Neuronal stem cell (in vitro differentiated cells): ENCODE results near the gene SPIB.

ENCODE experiments used
- DNase-seq: peaks from one replicate; pipeline ENCODE4 v3.0.0-alpha.2; 2013; ENCODE audit warnings: low spot score
- H2AFZ ChIP-seq: one replicate; pipeline ENCODE4 v1.6.1; 2013; ENCODE audit warnings: mild to moderate bottlenecking, low read length, inconsistent platforms
- H2AK5ac ChIP-seq: 2 replicates; pipeline ENCODE4 v1.6.1; 2013; ENCODE audit warnings: low read depth, mild to moderate bottlenecking, inconsistent platforms, low read length, moderate library complexity, mixed read lengths
- H2BK120ac ChIP-seq: 2 replicates; pipeline ENCODE4 v1.6.1; 2013; ENCODE audit warnings: low read depth, mild to moderate bottlenecking, inconsistent platforms, low read length, moderate library complexity, mixed read lengths
- H2BK12ac ChIP-seq: one replicate; pipeline ENCODE4 v1.6.1; 2013; ENCODE audit warnings: low read length, inconsistent platforms
- H2BK15ac ChIP-seq: 2 replicates; pipeline ENCODE4 v1.6.1; 2013; ENCODE audit warnings: mild to moderate bottlenecking, low read length, inconsistent platforms, mixed read lengths
- H2BK5ac ChIP-seq: one replicate; pipeline ENCODE4 v1.6.1; 2013; ENCODE audit warnings: inconsistent platforms, mild to moderate bottlenecking, low read length, moderate library complexity
- H3K14ac ChIP-seq: one replicate; pipeline ENCODE4 v1.6.1; 2013; ENCODE audit warnings: low read length, inconsistent platforms
- H3K18ac ChIP-seq: 2 replicates; pipeline ENCODE4 v1.6.1; 2013; ENCODE audit warnings: low read length, inconsistent platforms
- H3K23ac ChIP-seq: 2 replicates; pipeline ENCODE4 v1.6.1; 2013; ENCODE audit warnings: low read depth, mild to moderate bottlenecking, mixed read lengths, low read length, inconsistent platforms; ENCODE audit not compliant: poor library complexity
- H3K27ac ChIP-seq: replicated peaks from 3 replicates; pipeline ENCODE4 v1.5.1; 2013; ENCODE audit warnings: low read length, inconsistent platforms
- H3K27me3 ChIP-seq, 3 experiments: 2 replicates each; pipeline ENCODE4 v1.6.1; 2013; ENCODE audit warnings: low read length in 3 of 3, mild to moderate bottlenecking in 2 of 3, inconsistent platforms in 1 of 3, low read depth in 1 of 3, mixed read lengths in 1 of 3, moderate library complexity in 1 of 3; ENCODE audit not compliant: control insufficient read depth in 3 of 3, insufficient read depth in 3 of 3
- H3K36me3 ChIP-seq, 2 donors: replicated peaks in 1 of 2; 2 replicates each; pipeline ENCODE4 v1.6.1; 2013; ENCODE audit warnings: low read length in 2 of 2; ENCODE audit not compliant: control insufficient read depth in 2 of 2, insufficient read depth in 2 of 2
- H3K4ac ChIP-seq: 2 replicates; pipeline ENCODE4 v1.6.1; 2013; ENCODE audit warnings: inconsistent platforms, mild to moderate bottlenecking, low read length, moderate library complexity
- H3K4me1 ChIP-seq, 2 donors: 1 replicate in 1 of 2; 2 replicates in 1 of 2; pipeline ENCODE4 v1.6.1; 2013; ENCODE audit warnings: low read length in 2 of 2, low read depth in 1 of 2; ENCODE audit not compliant: control insufficient read depth in 2 of 2, insufficient read depth in 1 of 2
- H3K4me2 ChIP-seq: one replicate; pipeline ENCODE4 v1.6.1; 2013; ENCODE audit warnings: mild to moderate bottlenecking, low read length, inconsistent platforms; ENCODE audit not compliant: insufficient read depth, poor library complexity, severe bottlenecking
- H3K4me3 ChIP-seq, 2 donors: 2 replicates each; pipeline ENCODE4 v1.5.1; 2013; ENCODE audit warnings: low read length in 2 of 2, mild to moderate bottlenecking in 2 of 2, inconsistent platforms in 1 of 2, moderate library complexity in 1 of 2
- H3K79me1 ChIP-seq: one replicate; pipeline ENCODE4 v1.6.1; 2013; ENCODE audit warnings: low read depth, mild to moderate bottlenecking, inconsistent platforms, low read length, moderate library complexity
- H3K9ac ChIP-seq: one replicate; pipeline ENCODE4 v1.6.1; 2013; ENCODE audit warnings: mild to moderate bottlenecking, low read depth, low read length, inconsistent platforms; ENCODE audit not compliant: poor library complexity
- H3K9me3 ChIP-seq, 2 donors: replicated peaks in 1 of 2; 2 replicates each; pipeline versions ENCODE3 to v1.6.1; 2013; ENCODE audit warnings: low read length in 2 of 2, mild to moderate bottlenecking in 2 of 2, inconsistent platforms in 1 of 2, low read depth in 1 of 2, mixed read lengths in 1 of 2, moderate library complexity in 1 of 2; ENCODE audit not compliant: control insufficient read depth in 2 of 2, insufficient read depth in 1 of 2
- H4K8ac ChIP-seq: one replicate; pipeline ENCODE4 v1.6.1; 2013; ENCODE audit warnings: low read depth, mild to moderate bottlenecking, inconsistent platforms, low read length, moderate library complexity
- H4K91ac ChIP-seq: one replicate; pipeline ENCODE4 v1.6.1; 2013; ENCODE audit warnings: low read length, low read depth, mild to moderate bottlenecking, inconsistent platforms; ENCODE audit not compliant: poor library complexity
- WGBS, 2 donors: extraction: QIAGEN DNeasy Blood & Tissue Kit; methylation state at CpG; one replicate each; pipeline ENCODE4 v1.1.7; 2013; ENCODE audit warnings: missing lambda C conversion rate in 2 of 2, mixed read lengths in 1 of 2; ENCODE audit not compliant: insufficient read length in 2 of 2, insufficient replicate concordance in 1 of 2; ENCODE audit errors: extremely low coverage in 2 of 2; 5-methylcytosine and 5-hydroxymethylcytosine counted together

SPIB gene

GRCh38 chr19:50419022-50419579 lies 363 bp downstream of the SPIB start:
- H3K36me3 ChIP-seq, result peaks cover 2 to 9% of the 10 kb centered on the region in 2 donors
- H4K8ac ChIP-seq, result no peak overlapping the region
- H3K23ac ChIP-seq, result no peak overlapping the region
- no peak overlapping the region for H3K4ac ChIP-seq
- H3K9ac ChIP-seq, result no peak overlapping the region
- H2BK120ac ChIP-seq, result peak overlapping the region; percentile 81
- peaks cover 0 to 2% of the 10 kb centered on the region in 2 donors for H3K9me3 ChIP-seq
- H3K4me2 ChIP-seq, result peak overlapping the region; percentile 54
- H3K79me1 ChIP-seq, result no peaks in the 10 kb centered on the region
- no peak overlapping the region for H2BK5ac ChIP-seq
- H2BK15ac ChIP-seq, result no peak overlapping the region
- H3K18ac ChIP-seq, result peak overlapping the region; percentile 78
- no peak overlapping the region for H2BK12ac ChIP-seq
- H2AK5ac ChIP-seq, result no peak overlapping the region
- no peak overlapping the region for H3K27ac ChIP-seq
- H3K4me1 ChIP-seq, result peaks cover 5 to 6% of the 10 kb centered on the region in 2 donors
- no peak overlapping the region for H4K91ac ChIP-seq
- H3K4me3 ChIP-seq, result no peak overlapping the region
- H3K14ac ChIP-seq, result peak overlapping the region; percentile 48
- no peak for DNase-seq
- H2AFZ ChIP-seq, result peak overlapping the region; percentile 56
- H3K27me3 ChIP-seq, result peaks cover 0 to 20% (median 5%) of the 10 kb centered on the region in 3 experiments
- WGBS, 2 donors, result no CpG with 5 or more reads among the region's 14 CpGs

GRCh38 chr19:50419580-50420035 lies 870 bp downstream of the SPIB start:
- no peak for DNase-seq
- peaks cover 0 to 2% of the 10 kb centered on the region in 2 donors for H3K9me3 ChIP-seq
- no CpG with 5 or more reads among the region's 8 CpGs for WGBS, 2 donors

GRCh38 chr19:50420127-50420526 lies 1.4 kb downstream of the SPIB start:
- no peak for DNase-seq
- H3K9me3 ChIP-seq, result peaks cover 0 to 2% of the 10 kb centered on the region in 2 donors
- H3K27ac ChIP-seq, result no peak overlapping the region
- H2BK120ac ChIP-seq, result no peak overlapping the region
- no peak overlapping the region for H3K9ac ChIP-seq
- H3K4me1 ChIP-seq, result peaks cover 5 to 6% of the 10 kb centered on the region in 2 donors
- H3K4me2 ChIP-seq, result no peak overlapping the region
- peaks cover 0 to 20% (median 5%) of the 10 kb centered on the region in 3 experiments for H3K27me3 ChIP-seq
- no peak overlapping the region for H2AK5ac ChIP-seq
- H3K18ac ChIP-seq, result no peak overlapping the region
- no peak overlapping the region for H4K8ac ChIP-seq
- no peaks in the 10 kb centered on the region for H3K79me1 ChIP-seq
- no CpG with 5 or more reads among the region's 3 CpGs for WGBS, 2 donors
- no peak overlapping the region for H2BK12ac ChIP-seq
- H3K14ac ChIP-seq, result no peak overlapping the region
- no peak overlapping the region for H3K4ac ChIP-seq
- no peak overlapping the region for H2BK15ac ChIP-seq
- H2AFZ ChIP-seq, result no peak overlapping the region
- no peak overlapping the region for H3K4me3 ChIP-seq
- H2BK5ac ChIP-seq, result no peak overlapping the region
- no peak overlapping the region for H3K23ac ChIP-seq
- peaks cover 1 to 2% of the 10 kb centered on the region in 2 donors for H3K36me3 ChIP-seq
- H4K91ac ChIP-seq, result no peak overlapping the region

More at GRCh38 chr19:50419580-50420035, 870 bp downstream of the SPIB start:
- H3K4me2 ChIP-seq, result no peak overlapping the region
- H2AFZ ChIP-seq, result peak overlapping the region; percentile 56
- H3K36me3 ChIP-seq, result peaks cover 2 to 4% of the 10 kb centered on the region in 2 donors
- no peak overlapping the region for H2BK15ac ChIP-seq
- no peaks in the 10 kb centered on the region for H3K79me1 ChIP-seq
- H3K9ac ChIP-seq, result no peak overlapping the region
- H3K27me3 ChIP-seq, result peaks cover 0 to 20% (median 5%) of the 10 kb centered on the region in 3 experiments
- H2BK120ac ChIP-seq, result no peak overlapping the region
- no peak overlapping the region for H3K27ac ChIP-seq
- H3K23ac ChIP-seq, result no peak overlapping the region
- no peak overlapping the region for H4K91ac ChIP-seq
- no peak overlapping the region for H2BK5ac ChIP-seq
- no peak overlapping the region for H3K4me3 ChIP-seq
- no peak overlapping the region for H4K8ac ChIP-seq
- H2BK12ac ChIP-seq, result peak overlapping the region; percentile 5
- H2AK5ac ChIP-seq, result peak overlapping the region; percentile 9
- H3K14ac ChIP-seq, result no peak overlapping the region
- H3K18ac ChIP-seq, result peak overlapping the region; percentile 16
- peaks cover 5 to 6% of the 10 kb centered on the region in 2 donors for H3K4me1 ChIP-seq
- H3K4ac ChIP-seq, result no peak overlapping the region

GRCh38 chr19:50420808-50421207 lies 2.1 kb downstream of the SPIB start:
- Histone ChIP-seq H2BK15ac (no peak overlapping the region), H3K27me3 (peaks cover 0 to 20% (median 5%) of the 10 kb centered on the region in 3 experiments), H3K36me3 (no peaks in the 10 kb centered on the region), H4K91ac (no peak overlapping the region), H3K18ac (no peak overlapping the region), H3K4ac (no peak overlapping the region), H3K4me3 (no peak overlapping the region), H2AFZ (no peak overlapping the region), H4K8ac (no peak overlapping the region), H2BK12ac (no peak overlapping the region), H3K4me2 (no peak overlapping the region), H2BK120ac (no peak overlapping the region), H2AK5ac (no peak overlapping the region), H3K4me1 (peaks cover 5 to 6% of the 10 kb centered on the region in 2 donors), H3K23ac (no peak overlapping the region), H3K9me3 (peaks cover 0 to 2% of the 10 kb centered on the region in 2 donors), H2BK5ac (no peak overlapping the region), H3K9ac (no peak overlapping the region), H3K79me1 (no peaks in the 10 kb centered on the region), H3K27ac (no peak overlapping the region), H3K14ac (no peak overlapping the region)
- no CpG with 5 or more reads among the region's 3 CpGs for WGBS, 2 donors
- no peak for DNase-seq
